NCI-H774 (cell line): ENCODE data around the gene PPFIBP1.
"Not testable (repeated sequence)": the region's sequence is repeated elsewhere in the genome, so short reads cannot be mapped to it uniquely, and the experiment has no call there.

Experiments used
- DNase-seq: peaks from one replicate; lab custom pipeline; 2025; lab: John Stamatoyannopoulos, UW

Gene PPFIBP1

DNA sequence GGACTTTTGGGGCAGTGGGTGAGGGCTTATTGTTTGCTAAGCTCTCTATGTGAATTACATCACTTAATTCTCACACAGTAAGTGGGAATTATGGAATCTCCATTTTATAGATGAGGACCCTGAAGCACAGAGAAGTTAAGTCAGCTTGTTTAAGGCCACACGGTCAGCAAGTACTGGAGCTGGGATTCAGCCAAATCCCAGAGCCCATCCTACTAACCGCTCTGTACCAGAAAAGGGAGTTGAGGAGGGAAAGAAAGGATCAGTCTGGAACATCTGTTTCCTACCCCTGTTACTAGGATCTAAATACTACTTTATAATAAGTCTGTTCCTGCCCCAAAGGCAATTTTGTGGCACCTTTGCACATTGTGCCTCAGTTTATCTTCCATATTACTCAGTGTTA lies 42.6 kb downstream of the PPFIBP1 start:
- DNase-seq: no peak

DNA sequence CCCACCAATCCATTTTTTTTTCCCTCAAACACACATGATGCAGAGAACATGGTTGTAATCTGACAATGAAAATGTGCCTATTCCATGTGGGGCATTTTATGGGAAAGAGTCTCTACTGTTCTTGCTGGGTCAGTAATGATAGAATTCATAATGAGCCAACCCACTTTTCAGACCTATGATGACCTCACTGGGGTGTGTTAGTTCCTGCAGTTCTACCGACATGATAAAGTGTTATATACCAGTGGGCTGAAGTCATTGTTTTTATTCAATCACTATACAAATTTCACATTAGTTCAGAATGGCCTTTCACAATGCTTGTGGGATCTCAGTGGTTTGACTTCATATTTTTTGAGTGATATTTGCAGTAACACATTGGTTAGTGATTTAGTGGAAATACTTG lies 47.5 kb downstream of the PPFIBP1 start:
- DNase-seq: no peak

DNA sequence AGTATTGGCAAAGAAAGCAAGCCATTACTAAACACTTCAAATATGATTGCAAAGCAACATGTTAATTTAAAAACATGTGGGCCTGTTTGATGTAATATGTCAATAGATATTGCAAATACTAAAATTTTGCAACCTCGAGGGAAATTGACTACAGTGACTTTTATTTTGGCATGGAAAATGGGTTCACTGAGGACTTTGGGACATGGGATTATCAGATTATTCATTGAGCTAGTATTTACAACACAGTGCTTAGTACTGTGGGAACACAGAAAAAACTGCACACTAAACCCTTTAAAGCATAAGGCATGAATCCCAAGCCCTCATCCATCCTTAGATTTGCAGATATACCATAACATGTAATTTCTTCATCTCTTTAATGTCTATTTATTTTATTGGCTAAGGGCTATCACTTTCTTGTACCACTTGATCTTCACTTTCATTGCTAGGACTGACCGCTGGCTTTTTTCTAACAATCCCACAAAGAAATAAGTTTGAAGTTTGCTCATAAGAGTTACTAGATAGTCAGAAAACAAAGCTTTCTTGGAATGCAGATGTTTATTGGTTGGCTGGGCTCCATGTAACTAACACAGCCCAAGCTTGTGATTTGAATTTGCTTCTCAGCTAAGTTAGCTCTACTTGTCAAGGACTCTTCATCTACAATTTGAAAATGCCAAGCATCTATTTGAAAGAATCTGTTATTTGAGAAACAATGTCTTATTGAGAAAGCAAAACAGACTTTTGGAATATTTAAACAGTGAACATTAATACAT lies 48.7 kb downstream of the PPFIBP1 start:
- no peak for DNase-seq

DNA sequence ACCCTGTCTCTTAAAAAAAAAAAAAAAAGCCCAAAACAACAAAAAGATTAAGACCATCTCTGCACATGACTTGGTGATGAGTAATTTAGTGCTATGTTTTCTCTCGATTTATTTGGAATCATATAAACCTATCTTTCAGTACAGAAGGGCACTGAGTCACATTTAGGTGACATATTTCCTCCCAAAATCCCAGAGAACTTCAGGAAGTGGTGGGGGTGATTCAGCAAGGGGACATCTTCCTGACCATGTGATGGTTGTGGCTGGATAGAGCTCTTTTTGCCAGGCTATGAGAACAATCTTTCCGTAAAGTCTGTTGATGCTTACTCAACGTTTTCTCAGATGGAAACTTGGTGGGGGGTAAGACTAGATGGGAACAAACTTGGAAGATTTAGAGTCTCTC lies 50.0 kb downstream of the PPFIBP1 start:
- DNase-seq: no peak

DNA sequence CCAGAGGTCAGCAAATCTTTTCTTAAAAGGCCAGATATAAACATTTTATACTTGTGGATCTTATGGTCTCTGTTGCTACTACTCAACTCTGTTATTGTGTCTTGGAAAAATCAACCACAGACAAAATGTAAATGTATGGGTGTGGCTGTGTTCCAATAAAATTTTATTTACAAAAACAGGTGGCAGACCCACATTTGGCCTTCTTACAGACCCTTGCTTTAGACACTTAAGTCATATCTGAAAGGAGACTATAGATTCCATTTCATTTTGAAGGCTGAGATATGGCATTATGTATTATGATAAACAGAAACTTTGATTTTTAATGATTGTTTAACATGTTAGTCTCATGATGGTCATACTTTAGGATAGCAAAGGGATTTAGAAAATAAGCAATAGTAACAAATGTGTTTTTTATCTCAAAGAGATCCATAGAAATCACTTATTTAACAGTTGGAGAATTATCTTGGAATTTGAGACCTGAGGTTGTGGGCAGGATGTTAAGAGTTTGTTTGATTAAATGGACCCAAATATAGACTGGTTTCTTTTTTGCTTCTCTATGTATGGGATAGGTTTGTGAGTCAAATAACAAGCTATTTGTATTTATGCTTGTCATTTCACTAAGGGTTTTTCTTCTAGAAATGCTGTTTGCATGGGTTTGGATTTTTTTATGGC lies 51.2 kb downstream of the PPFIBP1 start:
- DNase-seq: no peak

DNA sequence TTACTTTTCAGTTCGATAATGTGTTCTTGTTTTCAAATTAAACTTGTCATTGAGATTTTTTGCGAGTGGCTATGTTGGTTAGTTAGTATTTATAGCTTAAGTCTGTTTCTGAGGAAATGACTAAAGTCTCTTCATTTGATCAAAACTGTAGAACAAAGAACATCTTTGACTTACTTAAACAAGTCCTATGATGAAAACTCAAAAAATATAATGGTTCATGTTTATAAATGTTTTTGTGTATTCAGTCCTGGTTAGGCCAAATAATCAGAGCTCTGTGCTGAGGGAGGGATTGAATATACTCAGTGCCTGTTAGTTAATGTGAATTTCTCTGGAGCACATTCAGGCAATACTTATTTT lies 51.7 kb downstream of the PPFIBP1 start:
- no peak for DNase-seq

DNA sequence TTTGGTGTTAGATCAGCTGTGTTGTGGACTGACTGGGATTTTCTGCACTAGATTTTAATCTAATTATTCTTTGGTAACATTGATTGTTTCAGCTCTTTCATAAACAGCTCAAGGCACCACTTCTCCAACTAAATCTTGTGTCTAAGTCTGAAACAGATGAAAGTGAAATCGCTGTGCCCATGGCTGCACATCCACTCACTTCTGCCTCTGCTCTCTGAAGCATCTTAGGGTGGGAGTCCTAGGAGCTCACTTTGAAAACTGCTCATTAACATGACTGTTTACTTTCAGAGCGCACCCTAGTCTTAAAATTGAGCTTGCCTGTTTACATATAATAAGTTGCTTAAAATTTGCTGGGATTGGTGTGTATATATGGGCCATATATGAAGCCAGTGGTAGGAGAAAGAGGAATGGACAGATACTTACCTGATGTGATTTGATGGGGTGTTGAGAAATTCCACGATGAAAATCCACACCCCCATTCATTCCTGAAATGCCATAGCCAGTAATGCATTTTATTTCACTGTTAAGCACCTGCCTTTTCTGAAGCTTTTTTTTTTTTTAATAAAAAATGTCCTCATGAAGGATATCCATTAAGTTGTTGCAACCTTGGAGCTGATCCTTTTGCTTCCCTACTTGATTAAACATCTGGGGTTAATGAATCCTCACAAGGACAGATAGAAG lies 52.8 kb downstream of the PPFIBP1 start:
- no peak for DNase-seq

DNA sequence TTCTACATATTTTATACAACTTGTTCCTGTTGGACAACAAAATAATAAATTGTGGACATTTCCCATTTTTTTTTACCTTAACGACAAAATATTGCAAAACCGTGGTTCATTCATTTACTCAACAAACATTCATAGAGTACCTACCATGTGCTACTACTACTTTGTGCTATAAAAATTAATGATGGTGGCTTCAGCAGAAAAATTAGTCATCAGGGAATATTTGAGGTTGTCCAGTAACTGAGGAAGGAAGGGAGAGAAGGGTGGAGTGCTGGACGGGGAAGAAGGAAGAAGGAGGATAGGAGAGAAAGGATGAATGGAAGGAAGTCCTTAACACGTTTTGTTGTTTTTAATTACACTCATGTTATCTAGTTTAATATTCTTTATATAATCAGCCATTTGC lies 53.7 kb downstream of the PPFIBP1 start:
- no peak for DNase-seq

DNA sequence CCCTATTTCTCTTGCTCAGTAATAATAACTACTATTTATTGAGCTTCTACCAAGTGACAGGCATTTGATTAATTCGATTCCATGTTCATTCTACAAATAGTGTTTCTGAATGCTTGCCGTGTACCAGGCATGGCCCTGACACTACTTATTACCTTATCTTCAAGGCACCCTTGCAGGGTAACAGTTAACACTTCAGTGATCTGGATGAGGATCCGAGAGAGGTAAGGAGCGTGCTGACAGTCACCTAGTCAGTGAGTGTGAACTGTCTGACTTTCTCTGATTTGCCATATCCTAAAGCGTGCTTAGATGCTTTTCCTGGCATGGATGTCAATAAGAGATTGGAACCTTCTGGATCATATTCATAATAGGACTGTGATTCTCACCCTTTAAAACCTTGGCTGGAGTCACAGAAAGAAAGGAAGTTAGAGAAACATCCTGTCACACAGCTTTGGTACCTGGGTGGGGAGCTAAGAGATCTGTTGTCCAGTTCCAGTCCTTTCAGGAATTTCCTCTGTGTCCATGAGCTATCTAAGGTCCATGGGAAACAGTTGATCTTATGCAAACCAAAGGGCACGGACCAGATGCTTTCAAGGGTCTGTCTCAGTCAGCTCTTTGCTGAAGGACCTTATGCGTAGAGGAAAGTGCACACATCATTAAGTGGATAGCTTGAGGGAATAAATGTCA lies 54.8 kb downstream of the PPFIBP1 start:
- DNase-seq: no peak

DNA sequence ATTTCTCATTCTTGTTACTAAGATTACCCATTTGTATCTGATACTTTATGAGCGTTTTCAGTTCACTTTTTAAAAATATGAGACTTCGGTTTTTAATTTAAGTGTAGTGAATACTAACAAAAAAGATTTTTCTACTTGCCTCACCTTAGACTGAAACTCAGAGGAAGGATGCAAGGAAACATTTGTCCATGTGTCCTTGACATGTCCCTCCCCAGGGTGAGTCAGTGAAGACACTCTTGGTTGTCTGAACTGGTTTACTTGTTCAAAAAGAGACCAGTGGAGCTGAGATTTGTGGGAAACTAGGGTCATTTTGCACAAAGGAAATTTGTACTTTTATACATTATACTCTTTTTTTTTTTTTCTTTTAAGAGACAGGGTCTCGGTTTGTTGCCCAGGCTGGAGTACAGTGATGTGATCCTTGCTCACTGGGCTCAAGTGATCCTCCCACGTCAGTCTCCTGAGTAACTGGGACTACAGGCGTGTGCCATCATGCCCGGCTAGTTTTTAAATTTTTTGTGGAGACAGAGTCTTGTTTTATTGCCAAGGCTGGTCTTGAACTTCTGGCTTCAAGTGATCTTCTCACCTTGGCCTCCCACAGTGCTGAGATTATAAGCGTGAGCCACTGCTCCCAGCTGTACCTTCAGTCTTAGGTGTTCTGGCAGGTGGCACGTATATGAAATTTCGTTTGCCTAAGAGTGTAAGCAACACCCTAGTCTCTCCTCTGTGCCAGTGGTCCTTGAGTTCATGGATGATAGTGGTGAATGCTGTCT lies 56.7 kb downstream of the PPFIBP1 start:
- DNase-seq: no peak

DNA sequence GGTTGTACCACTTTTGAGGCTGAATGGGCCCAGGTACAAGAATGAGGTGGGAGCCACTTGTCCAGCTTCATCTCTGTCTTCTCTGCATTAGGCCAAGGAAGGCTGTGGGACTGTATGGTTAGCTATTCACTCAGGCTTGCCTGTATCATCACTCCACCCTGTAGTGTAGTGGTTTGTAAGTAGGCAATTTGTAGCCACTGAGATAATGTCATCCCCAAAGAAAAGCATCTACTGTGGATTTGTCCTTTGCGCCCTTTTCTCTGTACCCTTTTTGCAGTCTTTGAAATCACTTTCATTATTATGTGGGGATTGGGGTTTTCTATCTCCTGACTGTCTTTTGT lies 57.3 kb downstream of the PPFIBP1 start:
- not testable (repeated sequence) for DNase-seq

DNA sequence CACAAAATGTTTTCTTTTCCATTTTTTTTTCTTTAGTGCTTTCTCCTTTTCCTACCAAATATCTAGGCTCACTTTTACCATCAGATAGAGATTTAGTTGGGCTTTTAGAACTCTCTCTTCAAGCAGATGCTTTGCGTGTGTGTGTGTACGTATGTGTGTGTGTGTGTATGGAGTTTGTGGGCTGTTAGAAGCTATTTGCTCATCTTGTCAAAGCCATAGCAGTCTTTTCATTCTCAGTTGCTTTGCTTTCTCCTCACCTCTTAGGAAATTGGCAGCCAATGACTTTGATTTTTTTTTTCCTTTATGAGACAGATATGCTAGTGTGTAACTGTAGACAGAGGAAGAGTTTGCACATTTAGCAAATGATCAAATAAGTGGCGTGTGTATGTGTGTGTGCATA lies 57.8 kb downstream of the PPFIBP1 start:
- not testable (repeated sequence) for DNase-seq

DNA sequence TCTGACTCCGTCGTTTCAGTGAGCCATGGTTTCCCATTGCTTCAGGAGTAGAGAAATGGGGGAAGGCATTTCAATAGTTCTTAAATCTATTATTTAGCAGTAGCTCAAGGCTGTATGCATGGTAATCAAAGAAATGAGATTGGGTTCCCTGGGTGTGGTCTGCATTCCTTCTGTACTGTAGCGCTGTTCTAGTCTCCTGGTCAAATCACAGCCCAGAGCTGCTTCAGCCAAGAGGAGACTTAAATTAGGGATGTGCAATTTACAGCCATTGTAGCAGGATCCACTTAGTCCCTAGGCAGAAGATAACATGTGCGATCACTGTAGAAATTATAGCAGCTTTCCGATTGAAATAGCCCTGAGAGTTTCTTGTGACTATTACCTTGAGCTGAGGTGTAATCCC lies 58.4 kb downstream of the PPFIBP1 start:
- DNase-seq: not testable (repeated sequence)

DNA sequence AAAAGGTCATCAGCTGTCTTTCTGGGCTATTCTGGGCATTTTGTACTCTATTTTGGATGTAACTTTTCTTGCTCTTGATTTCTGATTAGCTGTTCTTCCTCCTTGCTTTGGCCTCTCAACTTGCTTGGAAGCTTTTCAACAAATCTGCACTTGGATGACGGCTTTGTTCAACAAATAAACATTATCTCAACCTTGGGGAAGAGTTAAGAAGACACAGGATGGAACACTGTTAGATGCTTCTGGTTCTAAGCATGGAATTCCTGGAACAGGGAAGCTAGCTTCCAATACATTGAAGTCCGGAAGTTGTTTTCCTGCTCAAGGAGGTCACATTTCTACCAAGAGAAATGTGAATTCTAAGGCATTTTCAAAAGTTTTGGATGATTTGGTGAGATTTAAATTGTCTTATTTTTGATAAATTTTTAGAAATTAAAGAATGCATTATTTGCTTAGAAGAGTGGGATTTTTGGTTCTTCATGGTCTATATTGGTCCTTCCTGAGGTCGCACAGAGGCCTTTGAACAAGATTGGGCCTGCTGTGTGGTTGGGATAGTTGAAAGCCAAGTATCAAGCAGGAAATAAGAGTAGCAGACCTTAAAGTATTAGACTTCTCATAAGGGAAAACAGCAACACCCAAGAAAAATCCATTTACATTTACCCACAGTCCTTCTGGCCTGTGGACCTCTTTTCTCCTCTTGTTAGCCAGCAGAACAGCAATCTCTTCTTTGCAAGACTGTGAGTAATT lies 59.2 kb downstream of the PPFIBP1 start:
- no peak for DNase-seq

DNA sequence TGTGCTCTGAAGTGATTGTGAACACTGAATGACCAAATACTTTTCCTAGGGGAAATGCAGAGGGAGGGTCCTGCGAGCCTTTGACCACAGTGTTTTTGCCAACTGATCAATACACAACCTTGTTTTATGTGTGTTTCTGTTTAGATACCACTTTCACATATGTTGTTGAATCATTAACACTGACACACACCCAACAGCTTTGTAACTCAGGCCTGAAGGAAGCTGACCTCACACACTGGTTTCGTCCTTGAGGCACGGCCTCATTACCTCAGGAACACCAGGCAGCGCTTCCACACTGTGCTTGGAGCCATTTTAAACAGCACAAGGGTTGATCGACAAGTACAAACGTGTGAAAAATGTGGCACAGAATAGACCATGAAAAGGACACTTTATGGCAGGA lies 60.0 kb downstream of the PPFIBP1 start:
- DNase-seq: no peak

DNA sequence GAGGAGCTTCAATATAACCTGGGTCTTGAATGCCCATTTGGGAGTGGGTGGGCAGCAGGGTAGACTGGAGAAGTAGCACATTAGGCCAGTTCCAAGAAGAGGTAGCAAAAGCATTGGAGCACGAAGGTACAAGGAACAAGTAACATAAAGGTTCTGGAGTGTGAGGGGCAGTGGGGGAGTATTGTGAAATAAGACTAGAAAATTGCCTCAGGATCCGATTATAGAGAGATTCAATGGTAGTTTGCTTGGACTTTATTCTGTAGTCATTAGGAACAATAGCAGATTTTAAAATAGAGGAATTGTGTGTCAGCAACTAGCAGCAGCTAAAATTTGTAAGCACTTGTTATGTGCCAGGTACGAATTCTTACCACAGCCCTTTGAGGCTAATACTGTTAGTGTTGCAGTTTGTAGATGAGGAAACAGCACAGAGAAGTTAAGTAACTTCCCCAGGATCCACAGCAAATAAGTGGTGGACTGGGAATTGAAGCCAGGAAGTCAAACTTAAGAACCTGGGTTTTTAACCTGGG lies 61.8 kb downstream of the PPFIBP1 start:
- no peak for DNase-seq

DNA sequence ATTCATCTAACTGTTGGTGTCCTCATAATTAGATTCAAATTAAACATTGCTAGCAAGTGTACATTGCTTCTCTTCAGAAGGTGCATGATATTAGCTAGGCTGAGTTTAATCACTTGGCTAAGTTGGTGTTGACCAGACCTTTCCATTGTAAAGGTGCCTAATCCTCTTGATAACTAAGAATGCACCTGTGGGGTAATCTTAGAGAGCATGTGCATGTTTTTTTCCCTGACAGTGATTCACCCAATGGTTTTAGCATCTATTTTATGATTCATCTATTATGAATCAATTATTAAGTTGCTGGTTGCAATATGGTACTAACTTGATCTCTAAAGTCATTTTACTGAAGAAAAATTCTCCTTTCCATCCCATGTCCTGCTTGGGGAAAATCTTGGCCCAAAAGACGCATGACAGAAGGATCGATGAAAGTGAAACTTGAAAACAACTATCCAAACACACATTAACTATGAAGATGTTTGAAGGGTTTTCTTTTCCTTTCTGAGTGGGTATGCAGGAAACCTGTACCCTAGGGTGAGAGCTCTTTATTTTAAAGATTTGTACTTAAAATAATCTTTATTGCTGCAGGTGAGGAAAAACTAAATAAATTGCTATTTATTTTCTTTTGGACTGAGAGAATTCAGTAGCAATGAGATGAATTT lies 64.2 kb downstream of the PPFIBP1 start:
- not testable (repeated sequence) for DNase-seq

DNA sequence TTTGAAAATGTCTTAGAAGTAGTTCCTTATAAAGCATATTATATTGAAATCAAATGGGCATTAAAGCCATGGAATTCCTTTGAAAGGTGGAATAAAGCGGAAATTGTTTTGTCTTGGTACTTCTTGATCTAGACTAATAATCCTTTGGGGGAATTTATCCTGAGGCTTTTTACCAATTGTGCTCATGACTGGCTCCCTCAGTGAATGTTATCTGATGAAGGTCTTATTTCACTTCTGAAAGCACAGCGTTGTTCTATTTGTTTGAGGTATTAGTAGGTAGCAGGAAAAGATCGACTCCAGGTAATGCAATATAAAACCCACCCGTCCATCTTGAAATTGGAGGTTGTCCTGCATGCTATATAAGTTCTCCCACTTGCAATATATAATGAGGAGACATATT lies 64.8 kb downstream of the PPFIBP1 start:
- no peak for DNase-seq

DNA sequence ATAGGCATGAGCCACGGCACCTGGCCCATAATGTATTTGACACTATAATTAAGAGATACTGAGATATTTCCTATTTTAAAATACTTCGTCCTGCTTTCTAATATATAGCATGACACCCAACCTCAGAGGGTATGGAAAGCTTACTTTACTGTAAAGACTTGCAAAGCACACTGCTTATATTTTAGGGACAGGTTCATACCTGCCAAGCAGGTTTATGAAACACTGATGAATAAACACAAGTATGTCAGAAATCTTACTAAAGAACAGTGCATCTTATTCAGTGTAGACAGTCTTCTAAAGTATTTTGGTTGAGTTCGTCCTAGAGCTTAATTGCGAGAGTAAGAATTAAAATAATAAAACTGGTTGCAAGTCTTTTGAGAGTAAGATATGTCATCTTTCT lies 65.4 kb downstream of the PPFIBP1 start:
- no peak for DNase-seq

DNA sequence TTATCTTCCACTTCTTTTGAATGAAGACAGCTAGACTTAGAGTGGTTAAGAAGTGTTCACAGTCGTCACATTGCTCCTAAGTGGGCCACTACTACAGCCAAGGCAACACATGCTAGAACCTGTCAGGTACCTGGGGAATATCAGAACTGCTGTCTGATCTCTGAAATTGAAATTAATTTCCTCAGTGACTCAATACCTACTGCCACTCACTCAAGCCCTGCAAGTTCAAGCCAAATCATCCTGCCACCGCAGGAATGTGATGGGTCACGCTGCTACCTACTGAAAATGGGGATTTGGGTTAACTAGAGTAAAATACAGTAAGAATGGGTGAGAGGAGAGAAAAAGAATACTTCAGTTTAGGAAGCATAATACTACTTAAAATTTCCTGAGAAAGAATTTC lies 67.7 kb downstream of the PPFIBP1 start:
- DNase-seq: not testable (repeated sequence)

DNA sequence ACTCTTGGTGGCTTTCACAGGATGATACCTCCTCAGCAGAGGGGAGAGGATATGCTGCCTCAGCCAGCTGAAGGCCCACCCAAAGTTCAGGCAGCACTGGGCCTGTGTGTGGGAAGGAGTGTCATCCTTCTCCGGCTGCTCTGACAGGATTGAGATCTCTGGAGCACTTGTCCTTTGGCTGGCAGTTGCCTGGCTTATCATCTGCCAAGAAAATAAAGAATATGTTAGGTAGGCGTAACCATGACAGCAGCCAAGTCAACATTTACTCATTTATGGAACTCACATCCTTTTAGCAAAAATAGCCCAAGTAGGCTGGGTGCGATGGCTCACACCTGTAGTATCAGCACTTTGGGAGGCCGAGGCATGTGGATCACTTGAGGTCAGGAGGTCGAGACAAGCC lies 68.5 kb downstream of the PPFIBP1 start:
- no peak for DNase-seq
